Natural killer cell treated with Interleukin-12 subunit alpha and Interleukin-12 subunit beta and Interleukin-15 and Interleukin-18, amount 100 ng/mL, for 72 hours (primary cell): Measurements from ENCODE around the gene PCSK2. TPM values are rescaled to one million over a fixed set of nuclear protein-coding genes. Genes with fewer than 3 reads are reported as not detected.

Experiments used
- ATAC-seq, 2 donors: fragments of 150-1000 bp; cut with Tn5 transposase in 1 of 2; sonication (Bioruptor Pico), chemical (Tn5 transposase) in 1 of 2; 2 replicates each; pipeline ENCODE4 v1.10.0; 2021
- DNase-seq: peaks from one replicate; pipeline ENCODE4 v3.0.0; 2022; ENCODE audit warnings: low spot score
- H3K27ac Mint-ChIP-seq, 2 donors: 1 replicate in 1 of 2; 2 replicates in 1 of 2; pipeline ENCODE4 v1.8.0; 2022; ENCODE audit warnings: mixed read lengths in 2 of 2, mild to moderate bottlenecking in 1 of 2, moderate library complexity in 1 of 2
- H3K27me3 Mint-ChIP-seq, 2 donors: 1 replicate in 1 of 2; 2 replicates in 1 of 2; pipeline ENCODE4 v1.8.0; 2022; ENCODE audit warnings: mixed read lengths in 2 of 2
- H3K36me3 Mint-ChIP-seq: one replicate; pipeline ENCODE4 v1.8.0; 2022; ENCODE audit warnings: mixed read lengths
- H3K4me1 Mint-ChIP-seq, 2 donors: 1 replicate in 1 of 2; 2 replicates in 1 of 2; pipeline ENCODE4 v1.8.0; 2022; ENCODE audit warnings: low read depth in 2 of 2, mixed read lengths in 2 of 2, mild to moderate bottlenecking in 1 of 2
- H3K4me3 Mint-ChIP-seq: one replicate; pipeline ENCODE4 v1.8.0; 2022; ENCODE audit warnings: mixed read lengths
- H3K9me3 Mint-ChIP-seq: 2 replicates; pipeline ENCODE4 v1.8.0; 2022; ENCODE audit warnings: mixed read lengths
- total RNA-seq, 2 donors: library from RNA; stranded (reverse); gene quantifications; one replicate each; pipeline ENCODE4 v1.2.3, GENCODE V29; 2022

PCSK2 gene
- total RNA-seq, 2 donors from 2014 or later: not detected

- Mint-ChIP-seq H3K4me3 (no peak overlapping the region), H3K27me3 (peaks cover 21 to 23% of the 10 kb centered on the region in 2 donors), H3K4me1 (no peaks in the 10 kb centered on the region)
Measured at GRCh38 chr20:17439616-17440296, 212.9 kb downstream of the PCSK2 start.

GRCh38 chr20:17441745-17442144, 214.9 kb downstream of the PCSK2 start:
- H3K4me3 Mint-ChIP-seq: no peak overlapping the region
- no peaks in the 10 kb centered on the region for H3K9me3 Mint-ChIP-seq
- DNase-seq (no peak), ATAC-seq (no peak)
- no peaks in the 10 kb centered on the region for H3K36me3 Mint-ChIP-seq
- H3K4me1 Mint-ChIP-seq: no peaks in the 10 kb centered on the region
- no peak overlapping the region for H3K27ac Mint-ChIP-seq
- H3K27me3 Mint-ChIP-seq: peaks cover 21 to 28% of the 10 kb centered on the region in 2 donors

More at GRCh38 chr20:17439616-17440296, 212.9 kb downstream of the PCSK2 start:
- H3K27ac Mint-ChIP-seq: no peak overlapping the region
- no peaks in the 10 kb centered on the region for H3K36me3 Mint-ChIP-seq
- DNase-seq (no peak), ATAC-seq (no peak)
- H3K9me3 Mint-ChIP-seq: no peaks in the 10 kb centered on the region

GRCh38 chr20:17442588-17442987, 215.7 kb downstream of the PCSK2 start:
- no peaks in the 10 kb centered on the region for H3K36me3 Mint-ChIP-seq
- no peak overlapping the region for H3K27ac Mint-ChIP-seq
- H3K4me1 Mint-ChIP-seq: no peaks in the 10 kb centered on the region
- H3K4me3 Mint-ChIP-seq: no peak overlapping the region
- ATAC-seq (no peak), DNase-seq (no peak)
- H3K27me3 Mint-ChIP-seq: peaks cover 21 to 28% of the 10 kb centered on the region in 2 donors
- no peaks in the 10 kb centered on the region for H3K9me3 Mint-ChIP-seq

- no peak overlapping the region for H3K27ac Mint-ChIP-seq
- no peak for ATAC-seq
Measured at GRCh38 chr20:17443131-17443858, 216.5 kb downstream of the PCSK2 start.

GRCh38 chr20:17444091-17444490, 217.3 kb downstream of the PCSK2 start:
- Mint-ChIP-seq H3K4me3 (no peak overlapping the region), H3K4me1 (no peaks in the 10 kb centered on the region), H3K9me3 (no peaks in the 10 kb centered on the region), H3K27me3 (peaks cover 21 to 28% of the 10 kb centered on the region in 2 donors), H3K36me3 (no peaks in the 10 kb centered on the region), H3K27ac (no peak overlapping the region)
- no peak for DNase-seq
- no peak for ATAC-seq

More at GRCh38 chr20:17443131-17443858, 216.5 kb downstream of the PCSK2 start:
- H3K27me3 Mint-ChIP-seq: peaks cover 21 to 28% of the 10 kb centered on the region in 2 donors
- no peaks in the 10 kb centered on the region for H3K9me3 Mint-ChIP-seq
- no peaks in the 10 kb centered on the region for H3K4me1 Mint-ChIP-seq
- no peak overlapping the region for H3K4me3 Mint-ChIP-seq
- no peak for DNase-seq
- H3K36me3 Mint-ChIP-seq: no peaks in the 10 kb centered on the region

GRCh38 chr20:17445543-17445942, 218.7 kb downstream of the PCSK2 start:
- H3K36me3 Mint-ChIP-seq: no peaks in the 10 kb centered on the region
- H3K9me3 Mint-ChIP-seq: no peaks in the 10 kb centered on the region
- DNase-seq: no peak
- H3K27me3 Mint-ChIP-seq: peaks cover 21 to 31% of the 10 kb centered on the region in 2 donors
- no peak overlapping the region for H3K27ac Mint-ChIP-seq
- ATAC-seq: peak in 1 of 2 donors; percentile 15
- H3K4me3 Mint-ChIP-seq: no peak overlapping the region
- no peaks in the 10 kb centered on the region for H3K4me1 Mint-ChIP-seq

GRCh38 chr20:17446171-17446570, 219.3 kb downstream of the PCSK2 start:
- DNase-seq (no peak), ATAC-seq (no peak)
- Mint-ChIP-seq H3K4me3 (no peak overlapping the region), H3K27me3 (peaks cover 22 to 29% of the 10 kb centered on the region in 2 donors), H3K4me1 (no peaks in the 10 kb centered on the region), H3K9me3 (no peaks in the 10 kb centered on the region), H3K36me3 (no peaks in the 10 kb centered on the region), H3K27ac (no peak overlapping the region)

- Mint-ChIP-seq H3K4me1 (no peaks in the 10 kb centered on the region), H3K4me3 (no peak overlapping the region), H3K27ac (no peak overlapping the region), H3K9me3 (no peaks in the 10 kb centered on the region), H3K27me3 (peaks cover 20 to 33% of the 10 kb centered on the region in 2 donors), H3K36me3 (no peaks in the 10 kb centered on the region)
- ATAC-seq: no peak
- no peak for DNase-seq
Measured at GRCh38 chr20:17448071-17448470, 221.2 kb downstream of the PCSK2 start.

GRCh38 chr20:17449031-17449430, 222.2 kb downstream of the PCSK2 start:
- Mint-ChIP-seq H3K27me3 (peaks cover 17 to 28% of the 10 kb centered on the region in 2 donors), H3K4me1 (no peaks in the 10 kb centered on the region), H3K4me3 (no peak overlapping the region), H3K9me3 (no peaks in the 10 kb centered on the region), H3K36me3 (no peaks in the 10 kb centered on the region), H3K27ac (no peak overlapping the region)
- DNase-seq (no peak), ATAC-seq (no peak)

- Mint-ChIP-seq H3K27ac (no peak overlapping the region), H3K27me3 (peaks cover 21 to 22% of the 10 kb centered on the region in 2 donors), H3K36me3 (no peaks in the 10 kb centered on the region), H3K4me1 (no peaks in the 10 kb centered on the region), H3K4me3 (no peak overlapping the region), H3K9me3 (no peaks in the 10 kb centered on the region)
- ATAC-seq (no peak), DNase-seq (no peak)
Measured at GRCh38 chr20:17452441-17452840, 225.6 kb downstream of the PCSK2 start.

GRCh38 chr20:17453592-17453991, 226.8 kb downstream of the PCSK2 start:
- Mint-ChIP-seq H3K9me3 (no peaks in the 10 kb centered on the region), H3K27me3 (peaks cover 21 to 27% of the 10 kb centered on the region in 2 donors), H3K4me3 (no peak overlapping the region), H3K36me3 (no peaks in the 10 kb centered on the region), H3K27ac (no peak overlapping the region), H3K4me1 (no peaks in the 10 kb centered on the region)
- DNase-seq (no peak), ATAC-seq (no peak)

- no peak for ATAC-seq
- no peaks in the 10 kb centered on the region for H3K36me3 Mint-ChIP-seq
- no peak for DNase-seq
- H3K27me3 Mint-ChIP-seq: peaks cover 19 to 22% of the 10 kb centered on the region in 2 donors
- no peaks in the 10 kb centered on the region for H3K4me1 Mint-ChIP-seq
- H3K27ac Mint-ChIP-seq: no peak overlapping the region
- no peaks in the 10 kb centered on the region for H3K9me3 Mint-ChIP-seq
- H3K4me3 Mint-ChIP-seq: no peak overlapping the region
Measured at GRCh38 chr20:17456279-17456678, 229.4 kb downstream of the PCSK2 start.

- no peak overlapping the region for H3K4me3 Mint-ChIP-seq
- no peak for DNase-seq
- peaks cover 16 to 17% of the 10 kb centered on the region in 2 donors for H3K27me3 Mint-ChIP-seq
- H3K36me3 Mint-ChIP-seq: no peaks in the 10 kb centered on the region
- no peak for ATAC-seq
- H3K9me3 Mint-ChIP-seq: no peaks in the 10 kb centered on the region
- H3K27ac Mint-ChIP-seq: no peak overlapping the region
- no peaks in the 10 kb centered on the region for H3K4me1 Mint-ChIP-seq
Measured at GRCh38 chr20:17457079-17457478, 230.2 kb downstream of the PCSK2 start.

- Mint-ChIP-seq H3K36me3 (no peaks in the 10 kb centered on the region), H3K27me3 (peaks cover 13 to 16% of the 10 kb centered on the region in 2 donors), H3K4me3 (no peak overlapping the region), H3K4me1 (no peaks in the 10 kb centered on the region), H3K9me3 (no peaks in the 10 kb centered on the region), H3K27ac (no peak overlapping the region)
- no peak for DNase-seq
- ATAC-seq: no peak
Measured at GRCh38 chr20:17457588-17458190, 230.8 kb downstream of the PCSK2 start.
